Measurements from ENCODE around the gene CLDN19.

CLDN19 gene, protein sequence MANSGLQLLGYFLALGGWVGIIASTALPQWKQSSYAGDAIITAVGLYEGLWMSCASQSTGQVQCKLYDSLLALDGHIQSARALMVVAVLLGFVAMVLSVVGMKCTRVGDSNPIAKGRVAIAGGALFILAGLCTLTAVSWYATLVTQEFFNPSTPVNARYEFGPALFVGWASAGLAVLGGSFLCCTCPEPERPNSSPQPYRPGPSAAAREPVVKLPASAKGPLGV

DNA sequence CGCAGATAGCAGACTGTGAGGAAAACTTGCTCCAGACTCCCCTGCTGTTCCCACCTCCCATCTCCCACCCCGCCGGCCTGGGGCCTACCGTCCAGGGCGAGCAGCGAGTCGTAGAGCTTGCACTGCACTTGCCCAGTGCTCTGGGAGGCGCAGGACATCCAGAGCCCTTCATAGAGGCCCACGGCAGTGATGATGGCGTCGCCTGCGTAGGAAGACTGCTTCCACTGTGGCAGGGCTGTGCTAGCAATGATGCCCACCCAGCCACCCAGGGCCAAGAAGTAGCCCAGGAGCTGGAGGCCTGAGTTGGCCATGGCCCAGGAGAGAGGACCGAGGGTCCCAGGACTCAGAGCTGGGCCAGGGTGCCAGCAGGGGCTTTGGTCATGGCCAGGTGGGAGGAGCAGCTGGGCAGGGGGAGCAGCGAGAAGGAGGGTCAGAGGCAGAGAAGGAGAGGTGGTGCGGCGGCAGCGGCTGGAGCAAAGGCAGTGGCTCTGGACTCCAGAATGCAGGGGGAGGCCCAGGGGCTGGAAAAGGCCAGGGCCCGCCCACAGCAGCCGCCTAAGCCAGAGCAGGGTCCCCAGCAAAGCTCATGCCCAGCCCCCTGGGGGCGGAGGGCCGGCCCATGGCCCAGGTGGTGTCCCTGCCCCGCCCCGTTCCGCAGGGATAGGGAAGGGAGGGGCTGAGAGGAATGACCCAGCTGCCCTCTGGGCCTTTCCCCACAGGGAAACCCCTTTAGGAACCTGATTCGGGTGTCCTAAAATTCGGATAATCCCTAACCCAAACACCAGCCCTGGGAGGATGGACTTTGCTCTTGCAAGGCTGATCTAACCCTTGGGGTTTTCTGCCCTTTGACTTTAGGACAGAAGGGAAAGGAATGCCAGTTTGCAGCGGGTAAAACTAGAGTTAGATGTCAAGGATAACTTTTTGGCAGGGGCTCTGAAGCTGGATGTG is at the start of gene CLDN19:
TSS of gene CLDN19 (minus strand) at position 484 of the 948 bp plus-strand sequence. CDS start at position 311, 173 bp downstream.
- DNase-seq = no peak

DNA sequence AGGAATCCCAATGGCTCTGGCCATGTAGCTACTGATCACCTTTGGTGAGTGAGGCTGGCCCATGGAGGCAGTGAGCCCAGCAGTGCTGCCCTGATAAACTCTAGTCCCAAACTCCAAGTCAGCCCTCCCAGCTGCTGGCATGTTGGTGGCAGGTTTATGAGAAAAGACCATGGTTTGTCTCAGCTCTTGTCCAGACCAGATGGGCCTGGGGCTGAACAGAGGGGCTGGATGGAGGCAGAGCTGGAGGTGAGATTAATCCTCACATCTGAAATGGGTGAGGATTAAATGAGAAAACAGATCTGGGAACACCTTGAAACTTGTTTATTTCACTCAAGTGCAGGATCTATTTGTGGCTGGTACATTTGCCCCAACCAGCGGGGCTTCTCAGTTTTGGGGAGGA is 48.0 kb upstream of the CLDN19 start:
- no peak for DNase-seq

DNA sequence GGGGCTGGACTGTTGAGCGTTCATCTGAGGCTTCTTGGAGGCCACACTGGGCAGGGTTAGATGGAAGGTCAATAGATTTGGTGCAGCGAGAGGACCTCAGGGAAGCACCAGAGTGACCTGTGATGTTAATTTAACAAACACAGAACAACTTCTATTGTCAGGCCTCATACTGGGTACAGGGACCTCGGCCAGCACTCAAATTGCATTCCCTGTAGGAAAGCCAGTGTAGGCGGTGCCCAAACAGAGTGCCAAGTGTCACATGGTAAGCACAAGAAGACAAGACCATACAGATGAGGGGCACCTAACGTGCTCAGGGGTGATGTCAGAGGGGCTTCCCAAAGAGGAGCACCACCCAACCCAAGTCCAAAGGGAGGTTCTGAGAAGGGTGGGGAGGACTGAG is 46.1 kb upstream of the CLDN19 start:
- DNase-seq = no peak

DNA sequence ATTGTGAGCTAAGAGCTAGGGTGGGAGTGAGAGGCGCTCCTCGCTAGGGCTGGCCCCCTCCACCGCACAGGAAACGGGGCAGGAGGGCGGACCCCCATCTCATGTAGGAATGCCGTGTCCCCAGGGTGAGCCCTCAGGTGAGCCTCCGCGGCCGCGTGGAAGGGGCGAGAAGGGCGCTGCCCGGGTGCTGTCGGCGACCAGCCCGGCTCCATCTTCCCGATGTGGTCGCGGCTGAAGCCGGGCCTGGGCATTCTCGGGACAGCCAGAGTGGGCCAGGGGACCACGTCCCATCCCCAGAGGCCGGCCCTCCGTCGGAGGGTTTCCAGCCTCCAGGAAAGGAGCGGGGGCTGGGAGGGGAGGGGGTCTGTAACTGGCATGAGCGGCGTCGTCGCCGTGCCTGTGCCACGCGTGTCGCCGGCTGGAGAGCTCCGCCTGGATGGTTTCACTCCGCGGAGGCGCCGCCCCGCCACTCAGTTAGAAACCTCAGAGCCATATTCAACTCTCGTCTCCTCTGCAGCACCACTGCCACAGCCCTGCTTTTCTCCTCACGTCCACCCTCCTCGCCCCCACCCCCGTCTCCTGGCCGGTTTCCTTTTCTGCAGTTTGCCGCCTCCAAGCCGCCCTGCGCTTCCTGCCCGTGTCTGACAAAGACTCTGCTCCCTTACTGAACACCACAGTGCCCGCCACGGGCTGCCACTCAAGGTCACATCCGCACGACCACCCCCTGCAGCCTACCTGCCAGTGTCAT is 45.1 kb upstream of the CLDN19 start, which contains the start of gene TMEM269:
TSS of gene TMEM269 (plus strand) at position 46 of the 748 bp plus-strand sequence. CDS start 4,903 bp downstream, outside the sequence.
- DNase-seq = no peak

DNA sequence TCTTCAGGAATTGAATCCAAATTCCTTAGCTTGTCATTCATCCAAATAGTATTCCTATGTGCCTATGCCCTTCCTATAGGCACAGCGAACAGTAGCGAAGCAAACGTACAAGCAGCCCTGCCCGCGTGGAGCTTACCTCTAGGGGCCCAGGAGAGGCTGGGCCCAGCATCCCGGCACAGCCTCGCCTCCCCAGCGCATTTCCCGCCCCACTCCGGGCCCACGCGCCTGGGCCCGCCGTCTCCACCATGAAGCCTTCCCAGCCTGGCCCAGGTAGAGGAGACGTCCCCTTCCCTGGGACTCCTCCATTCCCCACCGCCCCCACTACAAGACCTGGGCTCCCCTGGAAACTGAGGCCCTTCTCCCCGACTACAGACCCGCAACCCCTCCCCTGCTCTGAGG is 44.5 kb upstream of the CLDN19 start:
- DNase-seq = no peak

DNA sequence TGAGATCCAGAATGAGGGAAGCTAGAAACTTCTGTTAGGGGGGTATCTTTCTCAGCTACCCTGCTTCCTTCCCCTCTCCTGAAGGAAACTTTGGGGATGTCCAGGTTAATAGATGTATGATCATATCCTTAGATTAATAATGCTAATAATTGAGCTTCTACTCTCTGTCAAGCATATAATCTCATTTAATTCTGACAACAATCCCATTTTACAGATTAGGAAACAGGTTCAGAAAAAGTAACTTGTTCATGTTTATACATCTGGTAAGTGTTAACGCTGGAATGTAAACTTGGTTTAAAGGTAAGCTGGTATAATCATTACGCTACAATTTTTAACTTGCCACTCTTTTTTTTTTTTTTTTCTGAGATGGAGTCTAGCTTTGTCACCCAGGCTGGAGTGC is 43.1 kb upstream of the CLDN19 start:
- DNase-seq = no peak

DNA sequence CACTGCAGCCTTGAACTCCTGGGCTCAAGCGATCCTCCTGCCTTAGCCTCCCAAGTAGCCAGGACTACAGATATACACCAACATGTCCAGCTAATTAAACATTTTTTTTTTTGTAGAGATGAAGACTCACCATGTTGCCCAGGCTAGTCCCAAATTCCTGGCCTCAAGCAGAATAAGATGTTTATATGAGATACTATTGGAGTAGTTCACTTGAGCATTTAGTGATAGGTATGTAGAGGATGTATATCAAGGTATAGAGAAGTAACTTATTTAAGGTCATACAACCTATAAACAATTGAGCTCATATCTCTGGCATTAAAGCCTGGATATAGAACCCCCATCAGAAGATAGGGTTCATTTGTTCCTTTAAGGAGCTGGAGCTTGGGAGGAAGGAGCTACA is 40.1 kb upstream of the CLDN19 start:
- DNase-seq = no peak

DNA sequence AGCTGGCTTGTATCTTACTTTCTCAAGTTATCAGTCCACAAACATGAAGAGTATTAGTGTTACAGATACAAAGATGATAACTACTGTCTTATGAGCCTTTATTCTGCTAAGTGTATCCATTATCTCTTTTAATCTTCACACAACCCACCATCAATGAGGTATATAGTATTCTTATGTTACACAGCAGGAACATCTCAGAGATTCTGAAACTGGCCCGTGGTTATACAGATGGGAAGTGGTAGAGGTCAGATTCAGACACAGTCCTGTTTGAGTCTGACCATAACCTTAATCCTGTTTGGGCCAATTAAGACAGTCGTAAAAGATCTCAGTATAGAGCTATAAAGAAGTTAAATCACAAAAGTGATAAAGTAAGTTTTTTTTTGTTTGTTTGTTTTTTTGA is 39.7 kb upstream of the CLDN19 start:
- no peak for DNase-seq

DNA sequence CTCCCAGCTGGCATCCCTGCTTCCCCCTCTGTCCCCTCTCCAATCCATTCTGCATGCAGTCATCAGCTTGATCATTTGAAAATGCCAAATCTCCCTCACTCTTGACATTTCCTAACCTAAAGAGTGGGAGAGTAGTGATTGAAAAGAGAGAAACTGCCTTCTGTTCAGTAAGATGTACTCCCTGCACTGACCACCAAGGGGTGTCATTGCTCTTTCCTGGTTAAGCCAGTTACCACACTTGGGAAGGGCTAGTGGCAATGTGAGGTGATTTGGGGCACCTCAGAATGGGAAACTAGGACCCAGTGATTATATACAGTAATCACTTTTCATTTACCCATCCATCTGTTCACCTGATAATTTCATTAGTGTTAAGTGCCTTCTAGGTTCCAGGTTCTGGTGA is 37.8 kb upstream of the CLDN19 start:
- peak; percentile 31 for DNase-seq

DNA sequence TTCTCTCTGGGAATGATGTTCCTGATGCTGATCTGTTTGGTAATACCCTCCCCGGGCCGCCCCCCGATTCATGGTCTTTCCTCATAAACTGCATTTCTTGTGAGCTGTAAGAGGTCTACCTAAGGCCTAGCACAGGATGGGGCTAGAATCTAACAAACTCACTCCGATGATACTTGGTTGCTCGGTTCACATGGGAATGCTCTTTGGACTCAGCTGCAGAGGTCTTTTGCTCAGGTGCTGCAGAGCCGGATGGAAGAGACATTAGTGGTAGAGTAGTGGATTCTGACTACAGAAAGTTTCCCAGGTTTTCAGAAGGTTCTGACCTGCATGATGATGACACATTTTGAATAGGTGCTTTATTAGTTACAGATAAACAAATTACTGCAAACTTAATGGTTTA is 36.5 kb upstream of the CLDN19 start:
- no peak for DNase-seq

DNA sequence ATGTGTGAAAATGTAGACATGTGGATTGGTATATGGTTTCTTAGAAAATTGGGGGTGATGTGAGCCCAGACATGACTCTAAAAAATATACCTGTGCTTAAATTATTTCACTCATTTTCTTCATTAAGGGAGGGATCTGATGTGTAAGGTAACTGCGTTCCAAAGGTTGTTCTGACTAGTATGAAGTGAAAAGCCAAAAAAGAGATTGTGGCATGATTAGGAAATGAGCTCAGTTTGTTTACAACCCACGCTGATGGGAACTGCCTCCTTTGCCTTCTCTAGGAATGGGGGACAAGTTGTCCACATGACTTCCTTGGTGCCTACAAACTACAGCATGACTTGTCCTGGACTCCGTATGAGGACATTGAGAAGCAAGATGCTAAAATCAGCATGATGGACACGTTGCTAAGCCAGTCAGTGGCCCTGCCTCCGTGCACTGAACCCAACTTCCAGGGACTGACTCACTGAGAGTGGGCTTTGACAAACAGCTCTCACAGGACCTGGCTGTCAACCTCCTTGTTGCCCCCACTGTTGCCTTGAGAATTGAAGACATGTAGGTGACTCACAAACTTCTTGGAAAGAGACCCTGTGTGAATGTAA is 35.0 kb upstream of the CLDN19 start:
- no peak for DNase-seq

DNA sequence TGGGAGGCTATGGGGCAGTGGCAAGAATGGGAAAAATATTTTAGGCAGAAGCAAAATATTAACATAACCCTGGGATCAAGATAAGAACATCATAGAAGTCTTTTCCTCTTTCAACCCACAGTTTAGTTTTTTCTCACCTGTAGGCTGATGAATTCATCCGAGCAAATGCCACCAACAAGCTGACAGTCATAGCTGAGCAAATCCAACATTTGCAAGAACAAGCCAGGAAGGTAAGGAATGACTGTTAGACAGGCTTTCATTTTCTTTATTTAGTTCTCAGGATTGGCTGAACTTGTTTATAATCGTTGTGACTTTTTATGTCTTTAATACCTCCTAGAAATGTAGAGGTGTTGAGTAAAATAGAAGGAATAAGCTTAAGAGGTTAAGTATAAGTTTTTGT is 33.4 kb upstream of the CLDN19 start:
- DNase-seq = no peak

DNA sequence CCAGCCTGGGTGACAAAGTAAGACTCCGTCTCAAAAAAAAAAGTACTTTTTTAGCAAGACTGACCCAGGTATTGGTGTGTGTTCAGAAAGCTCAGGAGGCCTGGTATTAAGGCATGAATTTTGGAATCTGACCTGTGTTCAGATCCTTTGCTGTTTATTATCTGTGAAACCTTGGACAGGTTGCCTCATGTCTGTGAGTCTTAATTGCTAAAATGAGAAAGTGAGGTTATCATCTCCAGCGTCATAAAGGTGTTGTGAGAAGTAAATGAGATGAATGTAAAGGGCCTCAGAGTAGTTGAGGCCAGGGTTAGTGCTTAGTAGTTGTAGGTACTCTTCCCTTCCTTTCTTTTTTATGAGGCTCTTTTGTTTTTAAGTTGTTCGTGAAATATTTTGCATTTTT is 29.8 kb upstream of the CLDN19 start:
- DNase-seq = no peak

DNA sequence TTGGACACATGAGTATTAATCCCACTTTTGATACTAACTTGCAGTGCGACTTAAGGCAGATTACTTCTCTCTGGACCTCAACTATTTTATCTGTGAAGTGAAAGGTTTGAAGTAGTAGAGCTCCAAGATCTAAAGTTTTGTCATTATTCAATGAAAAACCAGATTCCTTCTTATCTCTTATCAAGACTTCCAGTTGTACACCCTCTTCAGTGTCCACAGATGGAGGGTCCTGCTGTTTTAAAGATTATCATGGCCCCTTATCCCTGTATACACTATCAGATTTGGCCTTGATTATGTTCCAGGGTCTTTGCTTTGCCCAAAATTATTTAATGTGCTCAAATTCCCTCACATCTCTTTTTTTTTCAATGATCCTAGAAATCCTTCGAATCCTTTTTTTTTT is 28.1 kb upstream of the CLDN19 start:
- DNase-seq = no peak

DNA sequence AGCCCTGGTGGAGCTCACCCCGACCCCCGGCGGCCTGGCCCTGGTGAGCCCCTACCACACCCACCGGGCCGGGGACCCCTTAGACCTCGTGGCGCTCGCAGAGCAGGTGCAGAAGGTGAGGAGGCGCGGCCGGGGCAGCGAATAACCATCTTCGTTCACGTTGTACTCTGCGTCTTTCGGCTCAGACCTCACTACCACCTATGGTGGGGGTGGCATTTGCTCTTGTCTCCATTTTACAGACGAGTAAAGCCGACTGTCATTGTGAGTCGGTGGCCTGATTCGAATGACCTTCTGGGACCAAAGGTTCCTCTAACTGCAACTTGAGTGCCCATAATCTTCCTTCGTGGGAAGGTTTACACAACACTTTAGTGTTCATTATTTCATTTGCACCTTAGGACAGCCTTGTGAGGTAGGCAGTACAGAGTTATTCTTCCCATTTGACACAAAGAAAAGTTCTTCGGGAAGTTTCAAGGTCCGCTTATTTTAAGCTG is 27.5 kb upstream of the CLDN19 start:
- no peak for DNase-seq

DNA sequence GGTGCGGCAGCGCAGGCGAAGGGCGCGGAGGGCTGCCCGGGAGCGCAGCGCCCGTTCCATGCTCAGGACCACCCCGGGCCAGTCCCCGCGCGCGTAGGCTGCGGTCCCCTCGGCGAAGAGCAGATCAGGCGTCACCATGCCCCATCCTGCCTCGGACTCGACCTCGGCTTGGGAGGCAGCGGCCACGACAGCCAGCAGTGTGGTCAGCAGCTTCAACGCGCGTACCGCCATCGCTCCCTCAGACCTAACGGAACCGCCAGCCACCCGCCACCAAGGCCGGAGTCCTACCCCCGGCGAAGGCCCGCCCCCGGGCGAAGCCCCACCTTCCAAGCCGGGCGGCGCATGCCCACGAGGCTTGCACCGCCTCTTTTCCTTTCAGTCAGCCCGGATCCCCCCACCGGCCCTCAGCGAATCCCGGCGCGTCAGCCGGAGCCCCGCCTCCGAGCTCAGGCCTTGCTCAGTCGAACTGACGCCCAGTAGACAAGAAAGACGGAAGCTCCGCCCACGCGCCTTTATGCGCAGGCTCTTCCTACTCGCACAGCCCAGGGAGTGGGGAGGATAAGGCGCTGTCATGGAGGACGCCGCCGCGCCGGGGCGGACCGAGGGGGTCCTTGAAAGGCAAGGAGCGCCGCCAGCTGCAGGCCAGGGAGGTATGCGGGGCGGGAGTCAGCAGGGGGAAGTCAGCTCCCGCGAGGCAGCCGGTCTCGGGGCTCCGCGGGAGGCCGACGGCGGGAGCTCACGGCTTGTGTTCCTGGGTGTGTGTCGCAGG is 26.9 kb upstream of the CLDN19 start, which contains the start of the genes C1orf50 and P3H1:
TSS of gene C1orf50 (plus strand) at position 509 of the 769 bp plus-strand sequence. CDS start at position 572, 63 bp downstream.
TSS of gene P3H1 (minus strand) at position 288 of the 769 bp plus-strand sequence. CDS start at position 231, 57 bp downstream.
- DNase-seq = peak; percentile 99

DNA sequence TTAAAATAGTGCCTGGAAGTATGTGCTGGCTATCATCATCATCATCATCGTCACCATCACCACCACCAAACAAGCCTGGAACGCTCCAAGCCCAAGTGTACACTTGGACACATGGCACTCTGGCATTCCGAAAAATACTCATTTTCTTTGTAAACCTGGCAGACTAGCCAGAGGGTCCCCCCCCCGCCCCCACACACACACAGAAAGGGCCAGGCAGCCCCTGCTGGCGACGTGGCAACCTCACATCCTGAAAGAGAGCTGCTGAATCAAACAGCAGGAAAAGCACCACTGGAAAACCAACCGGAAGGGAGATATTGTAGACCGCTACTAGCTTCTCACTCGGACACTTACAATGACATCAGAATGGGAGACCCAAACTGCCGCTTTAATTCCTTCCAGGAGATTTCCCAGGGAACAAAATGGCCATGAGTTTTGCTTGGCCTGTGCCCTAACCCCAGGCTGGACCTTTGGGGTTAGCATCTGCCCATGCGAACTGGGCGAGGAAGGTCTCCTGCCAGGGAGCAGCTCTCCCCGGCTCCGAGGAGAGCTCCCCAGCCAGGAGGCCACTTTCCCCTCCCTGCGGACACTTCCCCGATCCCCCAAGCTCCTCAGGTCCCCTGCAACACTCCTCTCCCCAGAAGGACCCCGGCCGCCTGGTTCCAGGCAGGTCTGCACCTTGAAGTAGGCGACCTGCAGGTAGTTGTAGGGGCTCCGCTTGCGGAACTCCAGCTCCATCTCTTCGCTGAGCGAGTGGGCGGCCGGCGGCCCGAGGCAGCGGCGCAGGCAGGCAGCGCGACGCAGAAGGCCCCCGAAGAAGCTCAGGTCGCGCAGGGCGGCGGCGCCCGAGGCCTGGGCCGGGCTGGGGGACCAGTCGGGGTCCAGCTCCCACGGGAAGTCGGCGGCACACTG is 26.1 kb upstream of the CLDN19 start:
- peak; percentile 85 for DNase-seq

DNA sequence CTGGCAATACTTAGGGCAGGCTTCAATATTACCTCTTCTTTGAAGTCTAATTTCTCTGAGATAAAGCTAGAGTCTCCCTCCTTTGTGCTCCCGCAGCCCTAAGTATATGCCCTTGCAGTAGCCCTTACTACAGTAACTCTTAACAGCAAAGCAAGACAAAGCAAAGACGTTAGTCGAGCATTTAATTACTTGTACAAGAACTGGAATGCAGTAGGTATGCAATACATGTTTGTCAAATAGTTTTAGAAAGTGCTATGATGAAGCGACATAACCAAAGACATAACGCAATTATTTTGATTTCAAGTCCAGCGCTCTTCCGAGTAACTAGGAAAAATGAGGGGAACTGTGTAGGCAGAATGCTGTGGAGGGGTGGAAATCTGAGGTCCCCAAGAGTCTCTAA is 25.2 kb upstream of the CLDN19 start:
- DNase-seq = peak; percentile 24

DNA sequence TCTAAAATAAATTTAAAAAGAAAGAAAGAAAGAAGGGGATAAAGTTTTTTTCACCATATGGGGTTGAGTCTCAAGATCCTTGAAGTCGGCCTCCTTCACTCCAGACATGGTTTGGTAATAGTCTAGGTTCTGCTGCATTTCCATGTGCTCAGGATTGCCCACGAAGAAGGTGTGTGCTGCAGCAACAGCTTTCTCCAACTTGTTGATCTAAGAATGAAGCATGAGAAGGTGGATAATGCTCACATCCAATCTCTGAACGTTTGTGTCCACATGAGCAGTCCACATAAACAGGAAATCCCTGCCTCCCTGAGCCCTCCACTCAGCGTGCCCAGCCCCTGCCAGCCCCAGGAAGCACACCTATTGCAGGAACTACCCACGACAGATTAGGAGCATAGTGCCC is 22.2 kb upstream of the CLDN19 start:
- no peak for DNase-seq

DNA sequence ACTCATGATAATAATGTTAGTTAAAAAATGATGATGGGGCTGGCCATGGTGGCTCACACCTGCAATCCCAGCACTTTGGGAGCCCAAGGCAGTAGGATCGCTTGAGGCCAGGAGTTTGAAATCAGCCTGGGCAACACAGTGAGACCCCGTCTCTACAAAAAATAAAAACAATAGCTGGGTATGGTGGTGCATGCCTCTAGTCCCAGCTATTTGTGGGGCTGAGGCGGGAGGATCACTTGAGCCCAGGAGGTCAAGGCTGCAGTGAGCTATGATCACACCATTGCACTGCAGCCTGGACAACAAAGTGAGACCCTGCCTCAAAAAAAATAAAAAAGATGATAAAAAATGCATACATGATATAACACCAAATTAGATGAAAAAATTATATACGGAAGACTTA is 21.5 kb upstream of the CLDN19 start:
- no peak for DNase-seq

DNA sequence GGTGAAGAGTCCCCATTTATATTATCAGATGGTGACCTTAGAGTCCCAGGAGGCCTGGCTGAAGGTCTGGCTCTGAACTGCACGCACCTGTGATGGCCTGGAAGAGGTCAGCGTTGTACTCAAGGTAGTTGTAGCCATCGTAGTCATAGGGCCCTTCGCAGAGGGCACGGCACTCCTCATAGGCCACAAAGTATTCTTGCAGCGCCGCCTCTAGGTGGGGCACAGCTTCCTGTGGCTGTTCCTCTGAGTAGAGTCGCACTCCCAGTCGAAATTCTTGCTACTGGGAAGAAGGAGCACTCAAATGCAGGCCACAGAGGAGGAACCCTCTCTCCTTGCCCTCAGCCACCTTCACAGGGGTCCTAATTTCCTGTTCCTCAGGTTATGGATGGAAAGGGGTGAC is 19.1 kb upstream of the CLDN19 start:
- no peak for DNase-seq
